ENCODE results near the gene ARHGAP22.
A peak's percentile ranks its signal among the peaks of the same experiment; 100 is the strongest.
"Not testable (repeated sequence)": the region's sequence is repeated elsewhere in the genome, so short reads cannot be mapped to it uniquely, and the experiment has no call there.

Gene ARHGAP22

GRCh38 chr10:48604991-48605508 lies at the start of gene ARHGAP22:
Gene ARHGAP22 (minus strand): TSS chr10:48605073. CDS start chr10:48604796, 277 bp downstream.
- DNase-seq, result peak; percentile 11

GRCh38 chr10:48653944-48654698 lies 49.2 kb upstream of the ARHGAP22 start:
- DNase-seq, result no peak

- no peak for DNase-seq
These were observed 48.5 kb upstream of the ARHGAP22 start for GRCh38 chr10:48653347-48653746.

GRCh38 chr10:48652344-48652743 lies 47.5 kb upstream of the ARHGAP22 start:
- DNase-seq, result no peak

- no peak for DNase-seq
These were observed 47.0 kb upstream of the ARHGAP22 start for GRCh38 chr10:48651839-48652238.

- DNase-seq, result no peak
These were observed 46.4 kb upstream of the ARHGAP22 start for GRCh38 chr10:48651293-48651692.

GRCh38 chr10:48649349-48649944 lies 44.6 kb upstream of the ARHGAP22 start:
- no peak for DNase-seq

- no peak for DNase-seq
These were observed 43.5 kb upstream of the ARHGAP22 start for GRCh38 chr10:48648172-48648942.

- not testable (repeated sequence) for DNase-seq
These were observed 42.2 kb upstream of the ARHGAP22 start for GRCh38 chr10:48647073-48647472.

- DNase-seq, result no peak
These were observed 40.7 kb upstream of the ARHGAP22 start for GRCh38 chr10:48645600-48645999.

- not testable (repeated sequence) for DNase-seq
These were observed 36.3 kb upstream of the ARHGAP22 start for GRCh38 chr10:48641099-48641690.

GRCh38 chr10:48640326-48640725 lies 35.5 kb upstream of the ARHGAP22 start:
- no peak for DNase-seq

- DNase-seq, result no peak
These were observed 34.8 kb upstream of the ARHGAP22 start for GRCh38 chr10:48639632-48640031.

- no peak for DNase-seq
These were observed 34.1 kb upstream of the ARHGAP22 start for GRCh38 chr10:48638739-48639527.

- DNase-seq, result no peak
These were observed 33.3 kb upstream of the ARHGAP22 start for GRCh38 chr10:48638158-48638557.

GRCh38 chr10:48636901-48637300 lies 32.0 kb upstream of the ARHGAP22 start:
- DNase-seq, result no peak

GRCh38 chr10:48636231-48636630 lies 31.4 kb upstream of the ARHGAP22 start:
- DNase-seq, result no peak

GRCh38 chr10:48634984-48635557 lies 30.2 kb upstream of the ARHGAP22 start:
- no peak for DNase-seq

- no peak for DNase-seq
These were observed 29.5 kb upstream of the ARHGAP22 start for GRCh38 chr10:48634198-48634983.

- no peak for DNase-seq
These were observed 28.7 kb upstream of the ARHGAP22 start for GRCh38 chr10:48633381-48634197.
